VCaP (cell line): Measurements from ENCODE around the gene ODAD4.

Source experiments
- H3K27ac ChIP-seq: fragments of 450-650 bp; 2 replicates; pipeline ENCODE4 v1.5.1; 2017
- CTCF ChIP-seq: fragments of 450-650 bp; conservative IDR thresholded peaks from 2 replicates; pipeline ENCODE4 v1.5.1; 2017; ENCODE audit warnings: mild to moderate bottlenecking, moderate library complexity

ODAD4 gene

DNA sequence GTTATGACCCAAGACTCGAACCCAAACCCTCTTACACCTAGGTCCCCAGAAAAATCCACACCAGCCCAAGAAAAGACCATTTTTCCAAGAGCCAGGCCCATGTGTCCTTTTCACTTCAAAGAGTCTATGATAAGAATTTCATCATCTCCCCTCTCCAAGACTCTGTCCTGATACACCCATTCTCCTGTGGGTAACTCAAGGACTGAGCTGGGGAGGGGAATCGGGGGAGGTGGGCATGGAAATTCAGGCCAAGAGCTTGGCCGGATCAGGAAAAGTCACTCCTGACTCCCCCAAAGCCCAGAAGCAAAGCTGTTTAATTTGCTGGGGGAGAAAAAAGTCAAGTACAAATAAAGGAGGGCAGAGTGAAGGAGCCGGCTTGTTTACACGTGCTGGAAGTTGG, 15.4 kb upstream of the ODAD4 start:
- no peak overlapping the region for H3K27ac ChIP-seq
- no peak for TF ChIP-seq CTCF

- no peak overlapping the region; the same call in 1 of the 2 replicates for H3K27ac ChIP-seq
- TF ChIP-seq CTCF, result no peak
Measured at GRCh38 chr17:41915566-41915965, 14.9 kb upstream of the ODAD4 start.

DNA sequence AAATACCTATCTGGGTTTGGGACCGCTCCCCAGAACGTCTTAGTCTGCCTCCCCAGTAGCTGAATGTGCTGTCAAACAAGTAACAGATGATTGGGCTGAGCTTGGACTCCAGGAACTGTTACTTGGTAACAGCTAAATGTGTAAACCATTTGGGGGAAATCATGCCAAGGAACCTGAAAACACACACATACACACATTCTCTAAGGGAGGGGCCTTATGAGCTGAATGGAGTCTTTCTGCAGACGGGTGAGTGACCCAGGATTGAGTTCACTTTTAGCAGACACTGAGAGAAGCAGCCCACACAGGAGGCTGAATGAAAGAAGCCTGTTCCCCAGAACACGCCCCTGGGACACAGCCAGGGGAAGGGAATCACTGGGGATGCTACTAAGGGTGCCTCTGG, 13.2 kb upstream of the ODAD4 start:
- peak overlapping the region; percentile 81 for H3K27ac ChIP-seq
- no peak for TF ChIP-seq CTCF

GRCh38 chr17:41917679-41918313, 12.6 kb upstream of the ODAD4 start:
- H3K27ac ChIP-seq, result peak overlapping the region; percentile 81
- no peak for TF ChIP-seq CTCF

- no peak for TF ChIP-seq CTCF
- H3K27ac ChIP-seq, result peak within 1 kb of the TSS; percentile 81
Measured at GRCh38 chr17:41918314-41919164, 11.9 kb upstream of the ODAD4 start, which contains the start of gene ACLY. ACLY (minus strand) TSS chr17:41918951; CDS start chr17:41913873, 5,078 bp downstream.

DNA sequence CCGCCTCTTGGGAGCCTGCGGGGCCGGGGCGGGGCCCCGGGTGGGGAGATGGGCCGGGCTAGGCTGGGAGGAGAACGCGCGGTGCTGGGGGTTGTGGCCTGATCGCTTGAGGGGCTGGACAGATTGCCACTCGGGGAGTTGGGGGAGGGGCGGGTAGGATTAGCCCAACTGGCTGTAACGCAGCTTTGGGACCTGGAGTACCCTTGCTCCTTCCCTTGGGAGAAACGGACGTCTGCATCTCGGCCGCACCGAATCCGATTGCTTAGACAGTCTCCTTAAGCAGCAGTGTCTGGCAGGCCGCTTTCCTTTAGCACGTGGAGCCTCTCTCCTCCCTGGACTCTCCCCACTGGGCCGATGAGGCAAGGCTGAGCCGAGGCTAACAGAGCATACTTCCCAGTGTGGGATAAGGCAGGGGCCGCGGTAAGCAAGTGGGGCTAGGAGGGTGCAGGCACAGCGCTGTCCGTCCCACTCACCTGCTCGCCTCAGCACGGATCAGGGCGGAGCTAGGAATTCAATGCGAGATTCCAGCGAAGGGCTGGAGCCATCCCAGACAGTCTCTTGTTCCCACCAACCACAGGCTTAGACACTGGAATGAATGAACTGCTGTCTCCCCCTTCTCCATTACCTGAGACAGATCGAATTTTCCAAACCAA, 11.1 kb upstream of the ODAD4 start:
- TF ChIP-seq CTCF, result no peak
- peak overlapping the region; percentile 81 for H3K27ac ChIP-seq
